SIG-M5 treated with dmso at 0.1 percent for 504 hours (cell line): Measurements from ENCODE around the gene CBX3.
A peak's percentile ranks its signal among the peaks of the same experiment; 100 is the strongest.
"Not testable (repeated sequence)": the region's sequence is repeated elsewhere in the genome, so short reads cannot be mapped to it uniquely, and the experiment has no call there.

Source experiments
- DNase-seq: peaks from one replicate; lab custom pipeline; 2025; ENCODE audit not compliant: unreplicated experiment; lab: John Stamatoyannopoulos, UW

The CBX3 gene

DNA sequence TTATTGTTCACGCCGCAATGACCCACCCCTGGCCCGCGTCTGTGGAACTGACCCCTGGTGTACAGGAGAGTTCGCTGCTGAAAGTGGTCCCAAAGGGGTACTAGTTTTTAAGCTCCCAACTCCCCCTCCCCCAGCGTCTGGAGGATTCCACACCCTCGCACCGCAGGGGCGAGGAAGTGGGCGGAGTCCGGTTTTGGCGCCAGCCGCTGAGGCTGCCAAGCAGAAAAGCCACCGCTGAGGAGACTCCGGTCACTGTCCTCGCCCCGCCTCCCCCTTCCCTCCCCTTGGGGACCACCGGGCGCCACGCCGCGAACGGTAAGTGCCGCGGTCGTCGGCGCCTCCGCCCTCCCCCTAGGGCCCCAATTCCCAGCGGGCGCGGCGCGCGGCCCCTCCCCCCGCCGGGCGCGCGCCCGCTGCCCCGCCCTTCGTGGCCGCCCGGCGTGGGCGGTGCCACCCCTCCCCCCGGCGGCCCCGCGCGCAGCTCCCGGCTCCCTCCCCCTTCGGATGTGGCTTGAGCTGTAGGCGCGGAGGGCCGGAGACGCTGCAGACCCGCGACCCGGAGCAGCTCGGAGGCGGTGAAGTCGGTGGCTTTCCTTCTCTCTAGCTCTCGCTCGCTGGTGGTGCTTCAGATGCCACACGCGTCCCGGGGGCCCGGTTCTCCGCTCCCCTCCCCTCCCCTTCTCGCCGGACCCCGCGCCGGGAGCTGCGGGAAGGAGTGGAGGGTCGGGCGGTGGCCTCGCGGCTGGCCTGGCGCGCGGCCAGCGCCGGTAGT is at the start of gene CBX3:
CBX3 (plus strand) TSS at position 499 of the 772 bp plus-strand sequence. CDS start 1,254 bp downstream, outside the sequence.
- peak; percentile 93 for DNase-seq

- peak; percentile 83 for DNase-seq
These were observed 49.4 kb upstream of the CBX3 start, which contains the start of gene NFE2L3 for GRCh38 chr7:26151953-26152781. Gene NFE2L3, plus strand, starts transcription at chr7:26152198. Its CDS starts 301 bp downstream, at chr7:26152499.

DNA sequence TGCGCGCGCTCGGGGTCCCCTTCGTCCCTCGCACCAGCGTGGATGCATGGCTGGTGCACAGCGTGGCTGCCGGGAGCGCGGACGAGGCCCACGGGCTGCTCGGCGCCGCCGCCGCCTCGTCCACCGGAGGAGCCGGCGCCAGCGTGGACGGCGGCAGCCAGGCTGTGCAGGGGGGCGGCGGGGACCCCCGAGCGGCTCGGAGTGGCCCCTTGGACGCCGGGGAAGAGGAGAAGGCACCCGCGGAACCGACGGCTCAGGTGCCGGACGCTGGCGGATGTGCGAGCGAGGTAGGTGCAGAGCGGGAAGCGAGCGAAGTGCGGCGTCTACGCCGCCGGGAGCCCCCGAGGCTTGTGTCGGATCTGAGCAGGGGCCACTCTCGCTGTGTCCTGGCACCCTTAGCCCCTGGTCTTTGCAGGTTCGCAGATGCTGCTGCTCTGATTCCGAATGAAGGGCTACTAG is 48.7 kb upstream of the CBX3 start:
- DNase-seq = not testable (repeated sequence)

DNA sequence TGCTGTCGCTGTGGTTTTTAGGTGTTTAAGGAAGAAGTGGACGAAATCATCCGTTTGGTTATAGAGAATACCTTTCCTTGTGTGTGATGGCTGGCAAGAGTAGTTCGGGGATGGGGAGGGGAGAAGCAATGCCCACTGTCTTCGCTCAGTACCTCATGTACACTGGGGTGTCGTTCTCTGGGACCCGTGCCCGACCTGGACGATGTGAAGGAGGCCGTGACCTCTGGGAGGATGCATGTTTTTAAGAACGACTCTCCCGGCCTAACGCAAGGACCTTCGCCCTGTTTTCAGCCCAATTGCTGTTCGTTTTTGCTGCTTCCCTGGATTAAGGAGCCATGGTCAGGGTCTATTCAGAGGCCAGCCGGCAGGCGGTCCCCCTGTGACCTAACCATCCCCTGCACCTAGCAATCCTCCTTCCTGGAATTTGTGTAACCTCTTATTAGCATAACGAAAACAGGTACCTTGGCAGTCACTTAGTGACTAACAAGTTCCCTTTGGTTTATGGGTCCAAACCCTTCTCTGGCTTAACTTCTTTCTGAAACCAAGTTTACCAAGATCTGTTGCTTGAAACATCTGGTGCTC is 48.2 kb upstream of the CBX3 start:
- no peak for DNase-seq

DNA sequence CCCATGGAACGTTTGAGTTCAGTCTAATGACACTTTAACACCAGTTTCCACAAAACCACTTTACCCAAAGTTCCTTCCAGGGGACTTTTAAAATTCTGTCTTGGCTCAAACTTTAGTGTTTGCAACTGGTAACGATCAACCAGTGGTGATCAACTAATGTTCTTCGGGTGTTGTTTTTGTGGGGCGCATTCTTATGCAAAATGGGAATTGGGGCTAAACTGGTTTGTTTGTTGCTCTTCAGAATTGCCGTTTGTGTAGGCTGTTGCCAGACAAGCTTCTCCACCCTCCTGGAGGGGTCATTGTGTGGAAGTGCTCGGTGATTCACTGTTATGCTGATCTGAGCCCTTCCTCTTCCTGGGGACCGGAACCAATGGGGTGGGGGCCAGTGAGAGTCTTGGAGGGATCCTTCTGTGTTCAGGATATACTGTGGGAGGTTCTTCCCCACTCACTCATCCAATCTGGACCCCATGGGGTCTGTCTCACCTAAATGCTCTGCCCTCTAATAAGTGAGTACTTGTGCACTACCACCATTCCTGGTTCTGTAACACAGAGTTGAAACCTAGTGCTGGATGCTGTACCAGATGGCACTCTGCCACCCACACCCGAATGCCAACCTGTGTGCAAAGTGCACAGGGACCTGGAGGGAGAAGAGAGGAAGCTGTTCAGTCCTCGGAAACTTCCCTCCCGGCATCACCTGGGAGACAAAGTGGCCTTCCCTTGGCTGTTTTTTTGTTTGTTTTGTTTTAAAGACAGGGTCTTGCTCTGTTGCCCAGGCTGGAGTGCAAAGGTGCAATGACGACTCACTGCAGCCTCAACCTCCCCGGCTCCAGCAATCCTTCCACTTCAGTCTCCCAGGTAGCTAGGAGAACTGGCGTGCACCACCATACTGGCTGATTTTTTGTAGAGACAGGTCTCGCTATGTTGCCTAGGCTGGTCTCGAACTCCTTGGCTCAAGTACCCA is 47.4 kb upstream of the CBX3 start:
- DNase-seq = no peak

- no peak for DNase-seq
These were observed 45.8 kb upstream of the CBX3 start for GRCh38 chr7:26155531-26156375.

DNA sequence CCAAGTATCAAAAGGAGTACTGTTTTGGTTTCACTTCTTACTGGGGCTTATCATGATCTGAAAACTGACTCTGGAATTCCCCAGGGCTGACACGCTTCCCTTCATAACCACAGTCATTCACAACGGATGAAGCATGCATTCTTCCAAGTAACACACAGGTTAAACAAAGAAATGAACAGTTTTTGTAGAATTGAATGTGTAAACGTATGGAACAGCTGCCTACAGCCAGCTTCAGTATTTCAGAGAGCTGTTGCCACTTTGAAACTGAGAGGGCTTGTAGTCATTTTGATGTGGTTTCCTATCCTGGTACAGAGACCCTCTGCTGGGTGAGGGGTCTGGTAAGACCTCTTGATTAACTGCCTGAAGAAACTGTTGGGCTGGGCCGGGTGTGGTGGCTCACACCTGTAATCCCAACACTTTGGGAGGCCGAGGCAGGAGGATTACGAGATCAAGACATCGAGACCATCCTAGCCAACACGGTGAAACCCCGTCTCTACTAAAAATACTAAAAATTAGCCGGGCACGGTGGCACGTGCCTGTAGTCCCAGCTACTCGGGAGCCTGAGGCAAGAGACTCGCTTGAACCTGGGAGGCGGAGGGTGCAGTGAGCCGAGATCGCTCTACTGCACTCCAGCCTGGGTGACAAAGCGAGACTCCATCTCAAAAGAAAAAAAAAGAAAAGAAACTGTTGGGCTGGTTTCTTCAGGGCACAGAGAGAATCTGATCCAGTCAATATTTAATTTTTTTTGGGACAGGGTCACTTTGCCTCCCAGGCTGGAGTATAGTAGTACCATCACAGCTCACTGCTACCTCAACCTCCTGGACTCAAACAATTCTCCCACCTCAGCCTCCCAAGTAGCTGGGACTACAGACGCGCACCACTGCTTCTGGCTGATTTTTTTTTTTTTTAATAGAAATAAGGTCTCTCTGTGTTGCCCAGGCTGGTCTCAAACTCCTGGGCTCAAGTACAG is 44.8 kb upstream of the CBX3 start:
- no peak for DNase-seq

- no peak for DNase-seq
These were observed 43.9 kb upstream of the CBX3 start for GRCh38 chr7:26157520-26158105.

DNA sequence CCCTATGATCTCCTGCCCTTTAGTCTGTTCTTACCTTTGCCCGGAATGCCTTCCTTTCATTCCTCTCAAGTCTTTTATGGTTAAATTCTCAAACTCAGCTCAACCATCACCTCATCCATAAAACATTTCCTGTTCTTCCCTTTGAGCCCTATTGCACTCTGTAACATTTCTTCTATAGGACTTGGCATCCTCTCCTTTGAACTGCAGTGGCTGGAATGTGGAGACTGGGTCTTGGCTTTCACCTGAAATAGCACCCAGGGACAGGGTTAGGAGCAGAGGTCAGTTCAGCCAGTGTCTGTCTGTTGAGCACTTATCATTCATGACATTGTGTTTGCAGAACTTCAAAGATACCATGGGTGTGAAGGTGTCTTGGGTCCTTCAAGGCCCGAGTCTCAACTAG is 42.3 kb upstream of the CBX3 start:
- no peak for DNase-seq

DNA sequence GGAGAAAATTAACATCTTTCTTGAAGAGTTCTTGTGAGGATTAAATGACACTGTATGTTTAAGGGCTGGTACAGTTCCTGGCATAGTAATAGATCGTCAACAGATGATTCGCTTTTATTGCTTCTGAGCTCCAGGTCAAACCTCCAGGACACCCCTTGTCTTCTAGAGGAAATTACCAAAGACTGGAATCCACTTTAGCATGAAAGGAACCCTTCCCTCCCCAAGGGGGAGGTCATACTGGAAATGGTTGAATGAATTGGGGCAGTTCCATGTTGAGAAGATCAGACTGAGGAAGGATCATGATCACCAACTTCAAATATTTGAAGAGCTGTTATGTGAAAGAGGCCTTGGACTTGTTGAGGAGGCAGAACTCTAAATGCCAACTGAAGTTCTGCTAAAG is 40.6 kb upstream of the CBX3 start:
- no peak for DNase-seq

DNA sequence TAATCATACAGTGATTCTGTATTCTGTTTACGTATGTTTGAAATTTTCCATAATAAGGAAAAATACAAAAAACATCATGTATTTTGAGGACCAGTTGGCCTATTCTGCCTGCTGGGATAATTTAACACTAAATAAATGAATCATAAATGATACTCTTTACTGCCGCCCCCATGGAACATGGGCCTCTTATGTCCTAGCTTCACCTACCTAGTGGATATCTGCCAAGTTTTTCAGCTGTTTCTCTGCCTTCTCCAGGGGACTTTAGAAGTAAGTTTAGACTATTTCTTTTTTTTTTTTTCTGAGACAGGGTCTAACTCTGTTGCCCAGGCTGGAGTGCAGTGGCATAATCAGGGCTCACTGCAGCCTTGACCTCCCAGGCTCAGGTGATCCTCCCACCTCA is 39.1 kb upstream of the CBX3 start:
- no peak for DNase-seq

- not testable (repeated sequence) for DNase-seq
These were observed 37.7 kb upstream of the CBX3 start for GRCh38 chr7:26163804-26164203.

DNA sequence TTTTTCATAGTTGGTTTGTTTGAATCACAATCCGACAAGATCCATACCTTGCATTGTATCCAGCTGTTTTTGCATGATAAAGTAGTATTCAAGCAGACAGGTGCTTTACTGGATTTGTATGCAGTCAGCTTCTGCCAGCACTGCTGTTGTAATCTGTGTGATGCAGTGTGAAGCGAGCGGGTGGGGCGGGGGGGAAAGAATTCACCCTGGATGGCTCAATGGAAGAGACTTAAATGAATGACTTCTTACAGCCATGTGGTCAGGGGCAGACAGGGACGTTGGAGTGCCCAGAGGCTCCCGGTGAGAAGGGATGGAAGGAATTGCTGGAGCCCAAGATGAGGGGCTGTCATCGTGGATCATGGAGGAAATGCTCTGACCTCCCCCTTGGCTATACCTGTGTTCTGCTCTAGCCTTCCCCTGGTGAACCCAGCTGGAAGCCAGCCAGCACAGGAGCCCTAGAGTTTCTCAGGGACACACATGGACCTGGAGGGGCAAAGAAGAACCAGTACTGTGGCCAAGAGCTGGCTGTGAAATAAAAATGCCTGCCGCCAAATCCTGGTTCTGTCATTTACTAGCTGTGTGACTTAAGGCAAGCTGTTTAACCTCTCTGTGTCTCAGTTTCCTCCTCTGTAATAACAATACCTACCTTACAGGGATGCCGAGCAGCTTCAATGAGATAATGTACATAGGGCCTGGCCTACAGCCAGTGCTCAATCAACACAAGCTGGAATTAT is 35.4 kb upstream of the CBX3 start:
- DNase-seq = no peak

DNA sequence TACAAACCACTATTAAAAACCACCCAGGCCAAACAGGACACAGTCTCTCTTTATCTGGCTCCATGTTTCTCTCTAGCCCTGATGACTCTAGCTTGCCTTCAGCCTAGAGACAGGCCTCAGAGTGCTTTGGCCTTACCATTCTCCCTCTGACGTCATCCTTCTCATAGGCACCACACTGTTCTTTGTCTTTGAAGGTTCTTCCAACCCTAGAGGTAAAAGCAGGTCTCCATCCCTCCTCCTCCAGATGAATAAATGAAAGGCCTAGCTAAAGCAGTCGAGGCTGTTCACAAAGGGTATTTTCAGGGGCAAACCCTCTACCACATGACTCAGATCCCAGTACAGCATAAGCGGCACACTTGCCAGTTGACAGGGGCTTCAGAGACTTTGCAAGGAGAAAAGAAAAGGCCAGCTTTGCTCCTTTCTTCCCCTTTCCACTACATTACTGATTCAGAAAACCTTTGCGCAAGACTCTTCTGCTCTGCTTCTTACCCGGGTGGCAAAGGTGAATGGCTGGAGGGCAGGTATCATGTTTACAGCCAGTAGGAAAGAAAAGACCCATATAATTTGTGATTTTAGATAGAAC is 34.8 kb upstream of the CBX3 start:
- DNase-seq = peak; percentile 32

DNA sequence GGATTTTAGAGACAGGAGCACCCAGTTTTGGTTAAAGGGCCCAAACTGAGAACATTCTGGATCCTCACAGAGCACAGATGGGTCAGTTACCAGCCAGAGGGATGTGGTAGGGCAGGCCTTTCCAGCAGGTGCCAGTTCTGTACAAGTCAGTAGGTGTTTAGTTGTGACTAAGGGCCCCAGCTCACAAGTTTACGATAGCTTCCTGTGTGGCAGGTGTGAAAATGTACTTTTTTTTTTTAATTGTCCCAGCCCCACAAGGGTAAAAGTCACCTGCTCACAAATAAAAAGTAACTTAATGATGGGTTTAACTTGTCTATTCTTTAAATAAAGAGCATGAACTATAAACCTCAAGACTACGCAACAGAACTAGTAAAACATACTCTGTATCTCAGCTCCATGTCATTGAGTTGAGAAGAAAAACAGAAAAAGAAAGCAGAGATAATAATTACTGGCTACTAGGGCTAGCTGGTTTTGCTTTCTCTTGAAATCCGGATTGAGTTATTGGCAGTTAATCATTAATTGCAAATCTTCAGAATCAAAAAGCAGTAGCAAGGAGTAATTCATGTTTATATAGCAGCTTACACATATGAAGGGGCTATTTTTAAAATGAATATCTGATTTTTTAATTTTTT is 34.1 kb upstream of the CBX3 start:
- no peak for DNase-seq

DNA sequence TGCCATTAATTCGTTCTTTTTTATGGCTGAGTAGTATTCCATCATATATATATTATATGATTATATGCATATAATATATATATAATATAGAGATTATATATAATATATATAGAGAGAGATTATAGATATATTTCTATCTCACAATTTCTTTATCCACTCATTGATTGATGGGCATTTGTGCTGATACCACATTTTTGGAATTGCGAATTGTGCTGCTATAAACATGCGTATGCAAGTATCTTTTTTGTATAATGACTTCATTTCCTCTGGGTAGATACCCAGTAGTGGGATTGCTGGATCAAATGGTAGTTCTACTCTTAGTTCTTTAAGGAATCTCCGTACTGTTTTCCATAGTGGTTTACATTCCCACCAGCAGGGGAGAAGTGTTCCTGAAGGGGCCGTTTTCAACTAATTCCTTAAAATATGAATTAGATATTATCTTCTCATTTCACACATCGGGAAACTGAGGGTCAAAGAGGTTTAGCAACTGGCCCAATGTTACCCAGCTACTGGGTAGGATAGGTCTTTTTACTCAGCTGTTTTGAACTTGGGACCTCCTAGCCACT is 33.0 kb upstream of the CBX3 start:
- DNase-seq = no peak
